SK-N-SH treated with all-trans-retinoic acid at 6 μM for 48 hours (cell line): ENCODE measurements around the gene HMX2.

ENCODE experiments used
- ATAC-seq: fragments of 200-7000 bp; cut with Tn5 transposase; 3 replicates; pipeline ENCODE4 v1.9.1; 2020; ENCODE audit warnings: mild to moderate bottlenecking, moderate library complexity
- ARNTL ChIP-seq: fragments of 450-650 bp; formaldehyde crosslinking; IDR thresholded peaks from 2 replicates; pipeline ENCODE4 v1.5.0; 2020; ENCODE audit warnings: low read depth, mild to moderate bottlenecking, moderate library complexity, borderline replicate concordance
- BACH2 ChIP-seq: fragments of 250-450 bp; sonication (Bioruptor Pico); IDR thresholded peaks from 2 replicates; pipeline ENCODE4 v1.9.0; 2021; ENCODE audit warnings: mild to moderate bottlenecking, borderline replicate concordance
- CSRNP3 ChIP-seq: fragments of 250-450 bp; sonication (Bioruptor Pico); IDR thresholded peaks from 2 replicates; pipeline ENCODE4 v1.5.1; 2021; ENCODE audit warnings: mild to moderate bottlenecking, moderate library complexity
- ESRRG ChIP-seq: fragments of 250-450 bp; sonication (Bioruptor Pico); IDR thresholded peaks from 2 replicates; pipeline ENCODE4 v1.6.1; 2021; ENCODE audit warnings: mild to moderate bottlenecking
- PPARA ChIP-seq: fragments of 250-450 bp; sonication (Bioruptor Pico); IDR thresholded peaks from 2 replicates; pipeline ENCODE4 v1.5.0; 2020; ENCODE audit warnings: mild to moderate bottlenecking, borderline replicate concordance
- RARB ChIP-seq: fragments of 250-450 bp; sonication (Bioruptor Pico); IDR thresholded peaks from 2 replicates; pipeline ENCODE4 v1.8.0; 2021; ENCODE audit warnings: mild to moderate bottlenecking, moderate library complexity
- TCF4 ChIP-seq: fragments of 250-450 bp; sonication (Bioruptor Pico); IDR thresholded peaks from 2 replicates; pipeline ENCODE4 v1.8.0; 2021; ENCODE audit warnings: mild to moderate bottlenecking, moderate library complexity, borderline replicate concordance
- ZC3H10 ChIP-seq: fragments of 250-450 bp; sonication (Bioruptor Pico); IDR thresholded peaks from 2 replicates; pipeline ENCODE4 v1.5.1; 2021; ENCODE audit warnings: mild to moderate bottlenecking, moderate library complexity
- ZFP3 ChIP-seq: fragments of 250-450 bp; sonication (Bioruptor Pico); IDR thresholded peaks from 2 replicates; pipeline ENCODE4 v1.5.0; 2020; ENCODE audit warnings: mild to moderate bottlenecking, moderate library complexity
- ZFP30 ChIP-seq: fragments of 450-650 bp; formaldehyde crosslinking; IDR thresholded peaks from 2 replicates; pipeline ENCODE4 v1.5.0; 2022; ENCODE audit warnings: mild to moderate bottlenecking, moderate library complexity
- ZNF565 ChIP-seq: fragments of 450-650 bp; formaldehyde crosslinking; conservative IDR thresholded peaks from 2 replicates; pipeline ENCODE4 v1.5.0; 2020; ENCODE audit warnings: low read depth, mild to moderate bottlenecking, moderate library complexity
- ZNF70 ChIP-seq: fragments of 450-650 bp; formaldehyde crosslinking; IDR thresholded peaks from 2 replicates; pipeline ENCODE4 v1.5.0; 2020; ENCODE audit warnings: mild to moderate bottlenecking, moderate library complexity
- ZNF8 ChIP-seq: fragments of 450-650 bp; formaldehyde crosslinking; IDR thresholded peaks from 2 replicates; pipeline ENCODE4 v1.5.0; 2020; ENCODE audit warnings: mild to moderate bottlenecking, moderate library complexity
- TF ChIP-seq, protein P1 (sequence below): fragments of 250-450 bp; sonication (Bioruptor Pico); IDR thresholded peaks from 2 replicates; pipeline ENCODE4 v1.5.0; 2020; ENCODE audit warnings: mild to moderate bottlenecking, moderate library complexity

Gene HMX2

DNA sequence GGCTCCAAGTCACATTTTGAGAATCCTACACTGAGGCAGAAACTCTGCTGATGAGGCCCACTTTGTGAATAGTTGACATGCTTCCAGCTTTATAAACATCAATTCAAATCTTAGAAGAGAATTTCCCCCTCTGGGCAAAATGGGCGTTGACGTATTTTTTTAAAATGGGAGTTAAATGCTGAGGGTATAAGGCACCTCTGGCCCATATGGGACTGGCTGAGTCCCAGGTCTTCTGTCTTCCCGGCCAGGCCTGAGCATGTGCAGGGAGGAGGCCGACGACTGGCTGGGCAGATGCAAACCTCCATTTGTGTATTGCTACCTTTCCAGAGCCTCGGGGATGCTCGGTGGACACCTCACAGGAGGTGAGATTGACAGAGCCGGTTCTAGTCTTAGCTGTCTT lies 44.0 kb downstream of the HMX2 start (continued):
- TF ChIP-seq CSRNP3 (CRISPR knock-in tag) (no peak), PPARA (CRISPR knock-in tag) (no peak)

- no peak for ATAC-seq
Measured at GRCh38 chr10:123194056-123194455, 46.1 kb downstream of the HMX2 start.

More at GRCh38 chr10:123194056-123194455, 46.1 kb downstream of the HMX2 start:
- no peak for TF ChIP-seq PPARA (CRISPR knock-in tag)
- TF ChIP-seq ZNF8 (CRISPR knock-in tag) = no peak
- no peak for TF ChIP-seq ARNTL
- TF ChIP-seq ZNF565 = no peak
- TF ChIP-seq, protein P1, sequence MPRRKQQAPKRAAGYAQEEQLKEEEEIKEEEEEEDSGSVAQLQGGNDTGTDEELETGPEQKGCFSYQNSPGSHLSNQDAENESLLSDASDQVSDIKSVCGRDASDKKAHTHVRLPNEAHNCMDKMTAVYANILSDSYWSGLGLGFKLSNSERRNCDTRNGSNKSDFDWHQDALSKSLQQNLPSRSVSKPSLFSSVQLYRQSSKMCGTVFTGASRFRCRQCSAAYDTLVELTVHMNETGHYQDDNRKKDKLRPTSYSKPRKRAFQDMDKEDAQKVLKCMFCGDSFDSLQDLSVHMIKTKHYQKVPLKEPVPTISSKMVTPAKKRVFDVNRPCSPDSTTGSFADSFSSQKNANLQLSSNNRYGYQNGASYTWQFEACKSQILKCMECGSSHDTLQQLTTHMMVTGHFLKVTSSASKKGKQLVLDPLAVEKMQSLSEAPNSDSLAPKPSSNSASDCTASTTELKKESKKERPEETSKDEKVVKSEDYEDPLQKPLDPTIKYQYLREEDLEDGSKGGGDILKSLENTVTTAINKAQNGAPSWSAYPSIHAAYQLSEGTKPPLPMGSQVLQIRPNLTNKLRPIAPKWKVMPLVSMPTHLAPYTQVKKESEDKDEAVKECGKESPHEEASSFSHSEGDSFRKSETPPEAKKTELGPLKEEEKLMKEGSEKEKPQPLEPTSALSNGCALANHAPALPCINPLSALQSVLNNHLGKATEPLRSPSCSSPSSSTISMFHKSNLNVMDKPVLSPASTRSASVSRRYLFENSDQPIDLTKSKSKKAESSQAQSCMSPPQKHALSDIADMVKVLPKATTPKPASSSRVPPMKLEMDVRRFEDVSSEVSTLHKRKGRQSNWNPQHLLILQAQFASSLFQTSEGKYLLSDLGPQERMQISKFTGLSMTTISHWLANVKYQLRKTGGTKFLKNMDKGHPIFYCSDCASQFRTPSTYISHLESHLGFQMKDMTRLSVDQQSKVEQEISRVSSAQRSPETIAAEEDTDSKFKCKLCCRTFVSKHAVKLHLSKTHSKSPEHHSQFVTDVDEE (CRISPR knock-in tag) = no peak
- TF ChIP-seq ZC3H10 (CRISPR knock-in tag) = no peak
- TF ChIP-seq BACH2 (CRISPR knock-in tag) = no peak
- no peak for TF ChIP-seq ESRRG
- TF ChIP-seq RARB (CRISPR knock-in tag) = no peak
- TF ChIP-seq TCF4 = no peak
- TF ChIP-seq ZFP3 (CRISPR knock-in tag) = no peak
- TF ChIP-seq CSRNP3 (CRISPR knock-in tag) = no peak
- TF ChIP-seq ZFP30 = no peak
- TF ChIP-seq ZNF70 (CRISPR knock-in tag) = no peak
